HepG2 (cell line): ENCODE measurements around the gene CSNK1D. TPM values are rescaled to one million over a fixed set of nuclear protein-coding genes. Genes with fewer than 3 reads are reported as not detected.

ENCODE experiments used
- ASH2L ChIP-seq: fragments of 300-600, 200-600 bp; sonication (generic); IDR thresholded peaks from 2 replicates; pipeline ENCODE4 v1.7.0; 2017; ENCODE audit warnings: low read depth, mild to moderate bottlenecking, moderate library complexity, mixed read lengths, low read length; ENCODE audit not compliant: insufficient read length
- ETV6 ChIP-seq: sonication (generic); formaldehyde crosslinking; conservative IDR thresholded peaks from 2 replicates; pipeline ENCODE4 v1.4.0; 2020; ENCODE audit warnings: missing genetic modification reagents
- FOXC1 ChIP-seq: sonication (generic); formaldehyde crosslinking; IDR thresholded peaks from 2 replicates; pipeline ENCODE4 v1.8.0; 2022; ENCODE audit warnings: mild to moderate bottlenecking, missing genetic modification reagents, borderline replicate concordance
- GABPB1 ChIP-seq: IDR thresholded peaks from 2 replicates; pipeline ENCODE4 v1.6.1; 2016; ENCODE audit warnings: mild to moderate bottlenecking, missing genetic modification reagents, moderate library complexity, missing compliant biosample characterization
- GTF3A ChIP-seq: sonication (generic); formaldehyde crosslinking; conservative IDR thresholded peaks from 2 replicates; pipeline ENCODE4 v1.4.0; 2020; ENCODE audit warnings: mild to moderate bottlenecking, missing genetic modification reagents
- IKZF1 ChIP-seq: fragments of 450-650 bp; IDR thresholded peaks from 2 replicates; pipeline ENCODE4 v1.7.1; 2016
- MXD4 ChIP-seq: IDR thresholded peaks from 2 replicates; pipeline ENCODE4 v1.6.1; 2016; ENCODE audit warnings: mild to moderate bottlenecking, missing biosample characterization, missing genetic modification reagents
- NCOA5 ChIP-seq: sonication (generic); formaldehyde crosslinking; IDR thresholded peaks from 2 replicates; pipeline ENCODE4 v1.4.0; 2020; ENCODE audit warnings: missing genetic modification reagents
- PHF21A ChIP-seq: sonication (generic); formaldehyde crosslinking; IDR thresholded peaks from 2 replicates; pipeline ENCODE4 v1.5.0; 2020; ENCODE audit warnings: mild to moderate bottlenecking, missing genetic modification reagents
- RFX5 ChIP-seq: IDR thresholded peaks from 2 replicates; pipeline ENCODE4 v1.6.1; 2011; ENCODE audit warnings: low read depth, low read length, improper control_type of control experiment
- SRSF4 ChIP-seq: fragments of 200-400 bp; formaldehyde crosslinking; IDR thresholded peaks from one replicate; pipeline ENCODE4 v1.6.1; 2018; ENCODE audit warnings: mild to moderate bottlenecking, low read depth, low read length, moderate library complexity; ENCODE audit not compliant: poor library complexity, severe bottlenecking
- TEAD3 ChIP-seq: optimal IDR thresholded peaks from 2 replicates; pipeline ENCODE3; 2016; ENCODE audit warnings: borderline replicate concordance
- ZC3H13 ChIP-seq: sonication (generic); formaldehyde crosslinking; IDR thresholded peaks from 2 replicates; pipeline ENCODE4 v1.8.1; 2023; ENCODE audit warnings: mild to moderate bottlenecking, missing genetic modification reagents, moderate library complexity
- ZHX2 ChIP-seq, 2 experiments: sonication (generic) in 1 of 2; formaldehyde crosslinking in 1 of 2; IDR thresholded peaks; 2 replicates each; pipeline versions ENCODE4 v1.6.1 to v1.9.0; 2014 to 2022; ENCODE audit warnings: antibody characterized with exemption in 1 of 2, borderline replicate concordance in 1 of 2, inconsistent platforms in 1 of 2, low read depth in 1 of 2, missing genetic modification reagents in 1 of 2
- ZNF142 ChIP-seq: sonication (generic); formaldehyde crosslinking; IDR thresholded peaks from 2 replicates; pipeline ENCODE4 v1.4.0; 2020; ENCODE audit warnings: missing genetic modification reagents
- ZNF253 ChIP-seq: sonication (generic); formaldehyde crosslinking; IDR thresholded peaks from 2 replicates; pipeline ENCODE4 v1.8.0; 2022; ENCODE audit warnings: mild to moderate bottlenecking, missing genetic modification reagents, borderline replicate concordance
- ZNF292 ChIP-seq: sonication (generic); formaldehyde crosslinking; IDR thresholded peaks from 2 replicates; pipeline ENCODE4 v1.8.1; 2022; ENCODE audit warnings: mild to moderate bottlenecking, low read depth, missing genetic modification reagents, borderline replicate concordance
- ZNF780A ChIP-seq: sonication (generic); formaldehyde crosslinking; IDR thresholded peaks from 2 replicates; pipeline ENCODE4 v1.8.0; 2022; ENCODE audit warnings: mild to moderate bottlenecking, missing genetic modification reagents, moderate library complexity
- polyA plus RNA-seq, 8 experiments: library from polyadenylated mRNA; depleted of rRNA in 3 of 8; stranded (reverse) in 7 of 8; unstranded in 1 of 8; fragments of >200 nt; fragmentation: Illumina TruSeq in 4 of 8; extraction: Trizol in 4 of 8; gene quantifications; 2 replicates each; pipeline versions ENCODE4 v1.2.1 to v1.2.3, GENCODE V29; 2011 to 2016; ENCODE audit warnings: low read depth in 4 of 8, missing spikeins in 1 of 8, mixed read lengths in 1 of 8; ENCODE audit not compliant: insufficient read depth in 1 of 8
- total RNA-seq, 5 experiments: library from RNA; depleted of rRNA; stranded (reverse); fragments of >200 nt; fragmentation: Illumina TruSeq; extraction: Trizol; gene quantifications; 2 replicates each; pipeline ENCODE4 v1.2.3, GENCODE V29; 2016; ENCODE audit warnings: low read depth in 1 of 5

Gene CSNK1D
- total and polyA plus RNA-seq, 2 of the 13 experiments (the other 11 are each of a cell fraction or from before 2014, with no cell fraction given), result 31.5 to 128 TPM

- TF ChIP-seq ASH2L (no peak), RFX5 (no peak; the same call in 1 of the 2 replicates), NCOA5 (peak; percentile 59; the same call in 1 of the 2 replicates), SRSF4 (no peak), PHF21A (CRISPR knock-in tag) (0 out of 2 replicates have a peak, but pooled peaks have one; percentile 53), ZNF780A (CRISPR knock-in tag) (no peak), ETV6 (no peak), ZHX2 (IDR thresholded peaks at IDR 0.05; ENCODE audit: low read depth) (no peak; the same call in 1 of the 2 replicates), ZHX2 (CRISPR knock-in tag; IDR thresholded peaks at IDR 0.05; ENCODE audit: borderline replicate concordance) (no peak), GTF3A (CRISPR knock-in tag) (no peak), ZC3H13 (CRISPR knock-in tag) (peak; percentile 96), FOXC1 (CRISPR knock-in tag) (0 out of 2 replicates have a peak, but pooled peaks have one; percentile 24), ZNF253 (CRISPR knock-in tag) (0 out of 2 replicates have a peak, but pooled peaks have one; percentile 1), GABPB1 (CRISPR knock-in tag) (peak; percentile 19), IKZF1 (no peak), TEAD3 (CRISPR knock-in tag) (peak; percentile 4), ZNF142 (CRISPR knock-in tag) (no peak), MXD4 (CRISPR knock-in tag) (no peak), ZNF292 (CRISPR knock-in tag) (peak; percentile 59; the same call in 1 of the 2 replicates)
These were observed 30.4 kb downstream of the CSNK1D start (continued) for GRCh38 chr17:82242977-82243647.
